ENCODE measurements around the gene HFE.

DNA sequence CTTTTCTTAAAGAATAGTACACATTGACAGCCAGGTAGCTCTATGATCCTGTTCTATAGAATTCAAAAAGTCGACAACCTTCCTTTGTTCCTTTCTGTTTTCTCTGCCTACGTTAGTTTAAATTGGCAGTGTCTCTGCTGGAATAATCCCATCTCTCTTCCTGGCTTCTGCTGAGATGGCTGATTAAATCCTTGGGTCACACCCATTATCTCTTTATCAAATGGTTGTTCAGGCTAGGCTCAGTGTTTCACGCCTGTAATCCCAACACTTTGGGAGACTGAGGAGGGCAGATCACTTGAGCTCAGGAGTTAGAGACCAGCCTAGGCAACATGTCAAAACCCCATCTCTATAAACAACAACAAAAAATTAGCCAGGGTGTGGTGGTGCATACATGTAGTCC lies 44.4 kb downstream of the HFE start:
- TF ChIP-seq ZNF70 (CRISPR knock-in tag; IDR thresholded peaks at IDR 0.05), result no peak
- no peak for TF ChIP-seq ZC3H10 (CRISPR knock-in tag; IDR thresholded peaks at IDR 0.05)
- no peak for TF ChIP-seq ZFP30 (CRISPR knock-in tag; IDR thresholded peaks at IDR 0.05)
- no peak for TF ChIP-seq ESRRG (CRISPR knock-in tag; IDR thresholded peaks at IDR 0.05)
- no peak for TF ChIP-seq SNAI2 (CRISPR knock-in tag; IDR thresholded peaks at IDR 0.05)
